GM13977 (cell line): ENCODE results near the gene JAKMIP1.

Source experiments
- DNase-seq: peaks from one replicate; pipeline ENCODE4 v3.0.0; 2012; ENCODE audit warnings: low spot score
- in situ Hi-C: fragments of 300-500 bp; cut with MboI; formaldehyde crosslinking; loops from one replicate; pipeline ENCODE4 v1.12.0; 2022; ENCODE audit warnings: low sequenced_read_pairs, low pct_unique_long_range_greater_than_20kb, mixed read lengths, inconsistent platforms; ENCODE audit not compliant: unreplicated experiment
- TF ChIP-seq, protein P1 (sequence below): IDR thresholded peaks from 2 replicates; pipeline ENCODE4 v1.5.1; 2012; ENCODE audit warnings: mild to moderate bottlenecking, control low read depth; ENCODE audit not compliant: insufficient read depth; ENCODE audit errors: extremely low read depth, missing control alignments

JAKMIP1 gene

DNA sequence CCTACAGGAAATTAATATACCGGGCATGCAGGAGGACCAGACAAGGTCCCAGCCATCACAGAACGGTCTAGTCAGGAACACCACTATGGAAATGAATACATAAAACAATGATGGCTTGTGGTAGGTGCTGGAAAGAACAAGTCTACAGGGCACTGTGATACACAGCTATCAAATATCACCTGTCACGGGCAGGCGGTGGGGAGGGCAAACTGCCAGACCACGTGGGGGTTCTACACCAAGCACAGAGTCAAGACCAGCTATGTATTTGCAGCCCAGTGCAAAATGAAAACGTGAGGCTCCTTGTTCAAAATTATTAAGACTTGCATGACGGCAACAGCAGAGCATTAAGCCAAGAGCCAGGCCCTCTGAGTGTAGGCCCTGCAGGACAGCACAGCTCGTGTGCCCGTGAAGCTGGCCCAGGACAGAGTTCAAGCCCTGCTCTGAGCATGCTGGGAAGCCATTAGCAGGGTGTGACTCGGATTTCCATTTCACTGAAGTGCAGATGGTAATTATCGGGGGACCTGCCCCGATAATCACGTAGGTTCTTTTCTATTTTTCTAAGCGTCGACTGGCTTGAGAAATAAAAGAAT, 83.6 kb downstream of the JAKMIP1 start:
- no peak for DNase-seq
- in situ Hi-C loops, result no loop called here

DNA sequence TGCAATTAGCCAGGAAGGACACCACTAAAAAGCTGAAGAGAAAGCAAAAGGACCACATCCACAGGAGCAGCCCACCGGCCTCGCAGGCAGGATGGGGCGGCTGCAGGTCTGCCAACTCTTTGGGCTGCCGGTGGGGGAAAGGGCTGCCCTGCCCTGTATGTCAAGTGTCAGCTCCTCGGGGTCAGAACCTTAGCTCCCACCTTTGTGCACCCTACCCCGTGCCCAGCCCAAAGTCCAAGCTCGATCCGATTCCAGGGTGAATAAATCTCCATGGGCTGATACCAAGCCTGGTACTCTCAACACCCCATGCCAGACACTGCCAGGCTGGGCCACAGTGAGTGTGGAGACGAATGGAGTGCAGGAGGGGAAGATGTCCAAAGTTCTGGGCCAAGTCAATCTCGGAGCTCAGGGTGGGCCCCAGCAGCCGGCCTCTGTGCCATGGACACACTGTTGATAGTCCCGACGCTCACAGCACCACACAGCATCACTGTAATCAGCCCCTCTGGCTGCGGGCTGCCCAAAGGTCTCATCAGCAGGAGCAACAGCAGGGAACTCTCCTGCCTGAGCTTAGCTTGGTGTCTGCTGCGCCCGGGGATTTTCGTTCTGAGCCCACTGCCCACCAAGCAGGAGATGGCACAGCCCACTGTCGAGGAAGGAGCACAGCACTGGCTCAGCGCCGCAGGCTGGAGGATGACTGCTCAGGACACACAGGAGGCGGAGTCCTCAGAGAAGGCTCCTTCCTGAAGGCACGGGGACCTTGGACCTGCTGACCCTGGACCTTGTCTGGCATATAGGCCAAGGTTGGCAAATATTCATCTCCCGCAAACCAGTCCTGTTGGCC, 84.4 kb downstream of the JAKMIP1 start:
- in situ Hi-C loops, result no loop called here
- no peak for DNase-seq
- TF ChIP-seq, protein P1, sequence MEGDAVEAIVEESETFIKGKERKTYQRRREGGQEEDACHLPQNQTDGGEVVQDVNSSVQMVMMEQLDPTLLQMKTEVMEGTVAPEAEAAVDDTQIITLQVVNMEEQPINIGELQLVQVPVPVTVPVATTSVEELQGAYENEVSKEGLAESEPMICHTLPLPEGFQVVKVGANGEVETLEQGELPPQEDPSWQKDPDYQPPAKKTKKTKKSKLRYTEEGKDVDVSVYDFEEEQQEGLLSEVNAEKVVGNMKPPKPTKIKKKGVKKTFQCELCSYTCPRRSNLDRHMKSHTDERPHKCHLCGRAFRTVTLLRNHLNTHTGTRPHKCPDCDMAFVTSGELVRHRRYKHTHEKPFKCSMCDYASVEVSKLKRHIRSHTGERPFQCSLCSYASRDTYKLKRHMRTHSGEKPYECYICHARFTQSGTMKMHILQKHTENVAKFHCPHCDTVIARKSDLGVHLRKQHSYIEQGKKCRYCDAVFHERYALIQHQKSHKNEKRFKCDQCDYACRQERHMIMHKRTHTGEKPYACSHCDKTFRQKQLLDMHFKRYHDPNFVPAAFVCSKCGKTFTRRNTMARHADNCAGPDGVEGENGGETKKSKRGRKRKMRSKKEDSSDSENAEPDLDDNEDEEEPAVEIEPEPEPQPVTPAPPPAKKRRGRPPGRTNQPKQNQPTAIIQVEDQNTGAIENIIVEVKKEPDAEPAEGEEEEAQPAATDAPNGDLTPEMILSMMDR, result no peak

More for the DNA sequence above, 83.6 kb downstream of the JAKMIP1 start:
- TF ChIP-seq, protein P1, result no peak

DNA sequence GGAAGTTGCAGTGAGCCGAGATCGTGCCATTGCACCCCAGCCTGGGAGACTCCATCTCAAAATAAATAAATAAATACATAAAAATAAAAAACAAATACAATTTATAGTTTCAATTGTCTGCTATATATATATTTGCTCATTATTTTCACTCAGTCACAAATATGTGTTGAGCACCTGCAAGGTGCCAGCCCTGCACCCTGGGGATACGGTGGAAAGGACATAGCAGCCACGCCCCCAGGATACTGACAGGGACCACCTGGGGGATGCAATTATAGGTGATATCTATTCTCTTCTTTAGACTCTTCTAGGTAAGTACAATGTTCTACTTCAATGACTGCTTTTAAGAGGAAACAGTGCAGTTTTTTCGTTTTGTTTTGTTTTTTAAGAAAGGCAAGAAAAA, 85.0 kb downstream of the JAKMIP1 start:
- in situ Hi-C loops, result no loop called here
- TF ChIP-seq, protein P1, result no peak
- no peak for DNase-seq

DNA sequence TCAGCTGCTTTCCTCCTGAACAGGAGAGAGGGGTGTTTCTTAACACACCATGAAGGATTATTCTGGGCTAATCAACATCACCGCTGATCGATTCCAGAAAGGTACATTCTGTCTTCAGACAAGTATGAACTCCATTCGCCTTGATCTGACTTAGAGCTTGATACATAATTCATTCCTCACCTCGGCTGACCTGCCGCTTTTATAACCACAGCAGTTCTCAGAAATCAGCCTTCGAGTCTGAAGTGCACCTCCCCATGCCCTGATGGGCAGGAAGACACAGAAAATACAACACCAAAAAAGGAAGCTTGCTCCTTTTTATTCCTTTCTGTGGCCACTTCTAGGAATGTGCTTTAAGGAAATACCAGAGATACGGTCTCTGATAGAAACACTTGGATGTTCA, 85.7 kb downstream of the JAKMIP1 start:
- TF ChIP-seq, protein P1, result no peak
- in situ Hi-C loops, result no loop called here
- DNase-seq, result no peak

DNA sequence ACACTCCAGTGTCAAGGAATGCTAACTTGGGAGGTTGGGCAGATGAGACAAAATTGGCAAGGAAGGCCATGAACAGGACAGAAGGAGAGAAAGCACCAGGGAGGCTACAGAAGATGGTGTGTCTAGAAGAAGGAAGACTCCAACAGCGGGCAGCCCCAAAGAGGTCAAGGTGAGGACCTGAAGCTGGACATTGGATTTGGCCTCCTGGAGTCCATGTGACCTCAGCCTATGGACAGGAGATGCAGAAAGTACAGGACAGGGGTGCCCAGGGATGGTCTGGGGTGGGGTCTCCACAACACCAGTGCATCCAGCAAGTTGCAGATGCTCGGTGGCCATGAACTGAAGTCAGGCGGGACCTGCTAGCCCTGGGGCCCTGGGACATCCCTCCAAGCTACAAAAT, 86.2 kb downstream of the JAKMIP1 start:
- TF ChIP-seq, protein P1, result no peak
- in situ Hi-C loops, result no loop called here
- DNase-seq, result no peak

DNA sequence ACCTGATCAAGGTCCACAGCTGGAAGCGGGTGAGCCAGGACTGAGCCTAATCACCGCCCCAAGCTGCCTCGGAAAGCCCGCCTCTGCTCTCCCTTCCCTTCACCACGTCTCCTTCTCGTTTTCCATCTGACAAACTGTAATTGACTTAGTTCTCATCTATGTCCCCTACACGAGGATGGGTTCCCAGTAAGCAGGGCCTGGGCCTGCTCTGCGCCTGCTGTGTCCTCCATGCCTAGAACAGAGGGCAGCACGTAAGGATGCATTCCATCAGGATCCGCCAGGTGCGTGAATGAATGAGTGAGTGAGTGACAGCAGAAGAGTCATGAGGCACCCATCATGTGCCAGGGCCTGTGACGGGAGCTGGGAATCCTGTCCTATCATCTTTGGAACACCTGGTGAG, 86.7 kb downstream of the JAKMIP1 start:
- in situ Hi-C loops, result no loop called here
- TF ChIP-seq, protein P1, result no peak
- no peak for DNase-seq
